IPS-15b (cell line): Measurements from ENCODE around the gene SLC35F3.

ENCODE experiments used
- H3K27me3 ChIP-seq: one replicate; pipeline ENCODE4 v1.6.1; 2013; ENCODE audit warnings: low read length; ENCODE audit not compliant: control insufficient read depth, insufficient read depth
- H3K36me3 ChIP-seq: one replicate; pipeline ENCODE4 v1.6.1; 2013; ENCODE audit warnings: low read length; ENCODE audit not compliant: control insufficient read depth, insufficient read depth
- H3K4me1 ChIP-seq: one replicate; pipeline ENCODE4 v1.6.1; 2013; ENCODE audit warnings: mild to moderate bottlenecking, low read length; ENCODE audit not compliant: control insufficient read depth, insufficient read depth
- H3K4me3 ChIP-seq: one replicate; pipeline ENCODE4 v1.5.1; 2013; ENCODE audit warnings: low read depth, low read length
- H3K9ac ChIP-seq: one replicate; pipeline ENCODE4 v1.6.1; 2013; ENCODE audit warnings: low read depth, mild to moderate bottlenecking, low read length
- H3K9me3 ChIP-seq: one replicate; pipeline ENCODE4 v1.6.1; 2013; ENCODE audit warnings: mild to moderate bottlenecking, low read length; ENCODE audit not compliant: control insufficient read depth, insufficient read depth

SLC35F3 gene

GRCh38 chr1:234311414-234311813 is 406.9 kb downstream of the SLC35F3 start:
- Histone ChIP-seq H3K4me1 (no peaks in the 10 kb centered on the region), H3K9ac (no peak overlapping the region), H3K4me3 (no peak overlapping the region), H3K36me3 (no peaks in the 10 kb centered on the region), H3K9me3 (no peaks in the 10 kb centered on the region), H3K27me3 (no peaks in the 10 kb centered on the region)

- Histone ChIP-seq H3K4me1 (no peaks in the 10 kb centered on the region), H3K36me3 (no peaks in the 10 kb centered on the region), H3K4me3 (no peak overlapping the region), H3K9ac (no peak overlapping the region), H3K27me3 (no peaks in the 10 kb centered on the region), H3K9me3 (no peaks in the 10 kb centered on the region)
Measured at GRCh38 chr1:234313171-234313570, 408.7 kb downstream of the SLC35F3 start.

GRCh38 chr1:234315091-234315541 is 410.6 kb downstream of the SLC35F3 start:
- Histone ChIP-seq H3K4me3 (no peak overlapping the region), H3K27me3 (no peaks in the 10 kb centered on the region), H3K9ac (no peak overlapping the region), H3K9me3 (no peaks in the 10 kb centered on the region), H3K36me3 (no peaks in the 10 kb centered on the region), H3K4me1 (no peaks in the 10 kb centered on the region)

GRCh38 chr1:234315588-234315987 is 411.1 kb downstream of the SLC35F3 start:
- Histone ChIP-seq H3K36me3 (no peaks in the 10 kb centered on the region), H3K4me3 (no peak overlapping the region), H3K27me3 (no peaks in the 10 kb centered on the region), H3K4me1 (no peaks in the 10 kb centered on the region), H3K9me3 (no peaks in the 10 kb centered on the region), H3K9ac (no peak overlapping the region)

GRCh38 chr1:234316486-234316885 is 412.0 kb downstream of the SLC35F3 start:
- H3K9ac ChIP-seq, result no peak overlapping the region
- no peaks in the 10 kb centered on the region for H3K27me3 ChIP-seq
- H3K36me3 ChIP-seq, result no peaks in the 10 kb centered on the region
- H3K9me3 ChIP-seq, result no peaks in the 10 kb centered on the region
- no peaks in the 10 kb centered on the region for H3K4me1 ChIP-seq
- no peak overlapping the region for H3K4me3 ChIP-seq

GRCh38 chr1:234316937-234317336 is 412.5 kb downstream of the SLC35F3 start:
- Histone ChIP-seq H3K9me3 (no peaks in the 10 kb centered on the region), H3K4me3 (no peak overlapping the region), H3K9ac (no peak overlapping the region), H3K27me3 (no peaks in the 10 kb centered on the region), H3K4me1 (no peaks in the 10 kb centered on the region), H3K36me3 (no peaks in the 10 kb centered on the region)

- no peaks in the 10 kb centered on the region for H3K4me1 ChIP-seq
- H3K9me3 ChIP-seq, result no peaks in the 10 kb centered on the region
- no peaks in the 10 kb centered on the region for H3K27me3 ChIP-seq
- no peak overlapping the region for H3K9ac ChIP-seq
- no peaks in the 10 kb centered on the region for H3K36me3 ChIP-seq
- H3K4me3 ChIP-seq, result no peak overlapping the region
Measured at GRCh38 chr1:234320069-234320468, 415.6 kb downstream of the SLC35F3 start.

- no peaks in the 10 kb centered on the region for H3K4me1 ChIP-seq
- no peaks in the 10 kb centered on the region for H3K9me3 ChIP-seq
- H3K27me3 ChIP-seq, result no peaks in the 10 kb centered on the region
- no peaks in the 10 kb centered on the region for H3K36me3 ChIP-seq
- H3K4me3 ChIP-seq, result no peak overlapping the region
- H3K9ac ChIP-seq, result no peak overlapping the region
Measured at GRCh38 chr1:234320549-234320948, 416.1 kb downstream of the SLC35F3 start.

- no peaks in the 10 kb centered on the region for H3K9me3 ChIP-seq
- no peak overlapping the region for H3K9ac ChIP-seq
- H3K4me1 ChIP-seq, result no peaks in the 10 kb centered on the region
- no peak overlapping the region for H3K4me3 ChIP-seq
- peaks cover 3% of the 10 kb centered on the region for H3K27me3 ChIP-seq
- no peaks in the 10 kb centered on the region for H3K36me3 ChIP-seq
Measured at GRCh38 chr1:234321231-234321630, 416.8 kb downstream of the SLC35F3 start.

GRCh38 chr1:234322097-234322496 is 417.6 kb downstream of the SLC35F3 start:
- H3K4me1 ChIP-seq, result no peaks in the 10 kb centered on the region
- H3K9me3 ChIP-seq, result no peaks in the 10 kb centered on the region
- H3K36me3 ChIP-seq, result no peaks in the 10 kb centered on the region
- no peak overlapping the region for H3K9ac ChIP-seq
- H3K27me3 ChIP-seq, result peaks cover 4% of the 10 kb centered on the region
- no peak overlapping the region for H3K4me3 ChIP-seq

GRCh38 chr1:234322979-234323378 is 418.5 kb downstream of the SLC35F3 start:
- H3K36me3 ChIP-seq, result no peaks in the 10 kb centered on the region
- no peak overlapping the region for H3K4me3 ChIP-seq
- no peaks in the 10 kb centered on the region for H3K4me1 ChIP-seq
- peaks cover 4% of the 10 kb centered on the region for H3K27me3 ChIP-seq
- H3K9ac ChIP-seq, result no peak overlapping the region
- no peaks in the 10 kb centered on the region for H3K9me3 ChIP-seq

- Histone ChIP-seq H3K4me3 (no peak overlapping the region), H3K9me3 (no peaks in the 10 kb centered on the region), H3K36me3 (no peaks in the 10 kb centered on the region), H3K4me1 (no peaks in the 10 kb centered on the region), H3K27me3 (peaks cover 4% of the 10 kb centered on the region), H3K9ac (no peak overlapping the region)
Measured at GRCh38 chr1:234324821-234325220, 420.3 kb downstream of the SLC35F3 start.
